Measurements from ENCODE around the gene ROBO1.

DNA sequence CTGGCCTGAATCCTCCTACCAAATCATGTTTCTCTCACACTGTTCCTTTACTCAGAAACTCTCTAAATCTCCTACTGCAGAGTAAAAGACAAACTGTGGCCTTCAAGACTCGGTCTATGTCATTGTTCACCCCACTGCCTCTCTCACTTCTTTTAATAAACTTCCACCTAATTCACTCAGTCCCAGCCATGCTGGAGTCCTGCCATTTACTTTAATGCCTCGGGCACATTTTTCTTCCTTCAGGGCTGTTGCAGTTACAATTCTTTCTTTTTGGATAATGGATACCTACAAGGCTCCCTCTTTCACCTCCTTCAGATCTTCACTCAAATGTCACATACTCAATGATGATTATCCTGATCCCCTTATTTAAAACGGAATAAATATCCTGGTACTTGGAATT lies 955.6 kb downstream of the ROBO1 start:
- TF ChIP-seq CTCF (conservative IDR thresholded peaks at IDR 0.05; ENCODE audit: low read depth, low read length) (no peak), EZH2 (IDR thresholded peaks at IDR 0.05; ENCODE audit: borderline replicate concordance, low read depth, low read length, poor library complexity, severe bottlenecking) (no peak)

Measured in A673 (cell line).